Measurements from ENCODE around the gene POMT1.

DNA sequence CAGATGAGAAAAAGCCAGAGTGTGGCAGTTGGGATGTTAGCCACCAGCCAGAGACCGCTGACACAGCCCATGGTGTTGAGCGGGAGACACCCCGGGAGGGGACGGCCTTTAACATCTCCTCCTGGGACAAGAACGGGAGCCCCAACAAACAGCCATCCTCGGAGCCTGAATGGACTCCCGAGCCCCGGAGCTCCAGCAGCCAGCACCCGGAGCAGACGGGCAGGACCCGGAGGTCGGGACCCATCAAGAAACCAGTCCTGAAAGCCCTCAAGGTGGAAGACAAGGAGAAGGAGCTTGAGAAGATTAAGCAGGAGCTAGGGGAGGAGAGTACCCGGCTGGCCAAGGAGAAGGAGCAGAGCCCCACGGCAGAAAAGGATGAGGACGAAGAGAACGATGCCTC is 28.0 kb upstream of the POMT1 start:
- TF ChIP-seq, protein P1, sequence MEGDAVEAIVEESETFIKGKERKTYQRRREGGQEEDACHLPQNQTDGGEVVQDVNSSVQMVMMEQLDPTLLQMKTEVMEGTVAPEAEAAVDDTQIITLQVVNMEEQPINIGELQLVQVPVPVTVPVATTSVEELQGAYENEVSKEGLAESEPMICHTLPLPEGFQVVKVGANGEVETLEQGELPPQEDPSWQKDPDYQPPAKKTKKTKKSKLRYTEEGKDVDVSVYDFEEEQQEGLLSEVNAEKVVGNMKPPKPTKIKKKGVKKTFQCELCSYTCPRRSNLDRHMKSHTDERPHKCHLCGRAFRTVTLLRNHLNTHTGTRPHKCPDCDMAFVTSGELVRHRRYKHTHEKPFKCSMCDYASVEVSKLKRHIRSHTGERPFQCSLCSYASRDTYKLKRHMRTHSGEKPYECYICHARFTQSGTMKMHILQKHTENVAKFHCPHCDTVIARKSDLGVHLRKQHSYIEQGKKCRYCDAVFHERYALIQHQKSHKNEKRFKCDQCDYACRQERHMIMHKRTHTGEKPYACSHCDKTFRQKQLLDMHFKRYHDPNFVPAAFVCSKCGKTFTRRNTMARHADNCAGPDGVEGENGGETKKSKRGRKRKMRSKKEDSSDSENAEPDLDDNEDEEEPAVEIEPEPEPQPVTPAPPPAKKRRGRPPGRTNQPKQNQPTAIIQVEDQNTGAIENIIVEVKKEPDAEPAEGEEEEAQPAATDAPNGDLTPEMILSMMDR (IDR thresholded peaks at IDR 0.05), result no peak
- TF ChIP-seq POLR2A (IDR thresholded peaks at IDR 0.05), result no peak
